ENCODE results near the gene FOXJ1. TPM values are rescaled to one million over a fixed set of nuclear protein-coding genes. Genes with fewer than 3 reads are reported as not detected.

The FOXJ1 gene
- total and polyA plus RNA-seq, 2 of the 13 experiments (the other 11 are each of a cell fraction or from before 2014, with no cell fraction given): 0.98 to 1.6 TPM

DNA sequence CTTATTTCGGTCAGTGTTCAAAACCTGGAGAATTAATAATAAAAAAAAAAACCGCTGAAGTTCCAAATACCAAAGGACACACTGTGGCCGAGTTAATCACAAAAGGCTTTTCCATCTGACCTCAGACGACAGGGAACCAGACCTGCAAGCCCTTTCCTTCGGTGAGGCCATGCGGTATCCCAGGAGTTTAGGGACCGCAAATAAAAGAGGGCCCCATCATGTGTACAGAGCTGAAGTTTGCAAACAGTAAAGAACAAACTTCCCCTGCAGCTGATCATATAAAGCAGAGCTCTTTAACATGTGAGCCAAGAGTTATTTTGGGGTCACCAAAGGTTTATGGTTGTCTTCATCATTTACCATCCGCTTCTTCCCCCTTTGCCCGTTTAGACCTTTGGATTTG, 33.0 kb upstream of the FOXJ1 start (continued):
- TF ChIP-seq, protein P1, sequence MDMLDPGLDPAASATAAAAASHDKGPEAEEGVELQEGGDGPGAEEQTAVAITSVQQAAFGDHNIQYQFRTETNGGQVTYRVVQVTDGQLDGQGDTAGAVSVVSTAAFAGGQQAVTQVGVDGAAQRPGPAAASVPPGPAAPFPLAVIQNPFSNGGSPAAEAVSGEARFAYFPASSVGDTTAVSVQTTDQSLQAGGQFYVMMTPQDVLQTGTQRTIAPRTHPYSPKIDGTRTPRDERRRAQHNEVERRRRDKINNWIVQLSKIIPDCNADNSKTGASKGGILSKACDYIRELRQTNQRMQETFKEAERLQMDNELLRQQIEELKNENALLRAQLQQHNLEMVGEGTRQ (IDR thresholded peaks at IDR 0.05; ENCODE audit: low read depth, low read length): no peak
- TF ChIP-seq, protein P1 (CRISPR knock-in tag; IDR thresholded peaks at IDR 0.05; ENCODE audit: borderline replicate concordance): no peak
- TF ChIP-seq ZNF30 (CRISPR knock-in tag; IDR thresholded peaks at IDR 0.05) (no peak), TARDBP (CRISPR knock-in tag; IDR thresholded peaks at IDR 0.05) (peak; percentile 51; the same call in 1 of the 2 replicates), KMT2B (CRISPR knock-in tag; IDR thresholded peaks at IDR 0.05) (no peak), KDM4B (CRISPR knock-in tag; IDR thresholded peaks at IDR 0.05) (no peak), PHF21A (CRISPR knock-in tag; IDR thresholded peaks at IDR 0.05) (0 out of 2 replicates have a peak, but pooled peaks have one; percentile 39), NCOA2 (CRISPR knock-in tag; IDR thresholded peaks at IDR 0.05) (peak; percentile 67), SNRNP70 (IDR thresholded peaks at IDR 0.05; ENCODE audit: low read depth, low read length) (no peak), JUN (CRISPR knock-in tag; IDR thresholded peaks at IDR 0.05) (no peak), RBM39 (IDR thresholded peaks at IDR 0.05; ENCODE audit: low read depth, low read length, poor library complexity, severe bottlenecking) (no peak), SCMH1 (CRISPR knock-in tag; IDR thresholded peaks at IDR 0.05; ENCODE audit: borderline replicate concordance) (no peak), SIX4 (CRISPR knock-in tag; IDR thresholded peaks at IDR 0.05) (no peak), PHF5A (CRISPR knock-in tag; IDR thresholded peaks at IDR 0.05; ENCODE audit: low read depth, unreplicated experiment) (peak; percentile 55), TRIM24 (CRISPR knock-in tag; IDR thresholded peaks at IDR 0.05) (no peak), ZNF766 (CRISPR knock-in tag; IDR thresholded peaks at IDR 0.05; ENCODE audit: borderline replicate concordance) (no peak), THAP11 (CRISPR knock-in tag; IDR thresholded peaks at IDR 0.05) (peak; percentile 32; the same call in 1 of the 2 replicates), KLF16 (CRISPR knock-in tag; IDR thresholded peaks at IDR 0.05) (peak in 1 of 2 experiments; percentile 62; a peak in 2 of 4 replicates), EP300 (IDR thresholded peaks at IDR 0.05; ENCODE audit: low read depth in 2 of 2, low read length in 2 of 2) (peak in 1 of 2 experiments; percentile 84; a peak in 2 of 4 replicates), EP300 (CRISPR knock-in tag; IDR thresholded peaks at IDR 0.05; ENCODE audit: borderline replicate concordance) (peak; percentile 65; the same call in 1 of the 2 replicates), ZMYM4 (CRISPR knock-in tag; IDR thresholded peaks at IDR 0.05) (peak; percentile 34; the same call in 1 of the 2 replicates), ZFP1 (CRISPR knock-in tag; IDR thresholded peaks at IDR 0.05) (0 out of 2 replicates have a peak, but pooled peaks have one; percentile 23), KLF11 (CRISPR knock-in tag; IDR thresholded peaks at IDR 0.05) (no peak)
- TF ChIP-seq, protein P2, sequence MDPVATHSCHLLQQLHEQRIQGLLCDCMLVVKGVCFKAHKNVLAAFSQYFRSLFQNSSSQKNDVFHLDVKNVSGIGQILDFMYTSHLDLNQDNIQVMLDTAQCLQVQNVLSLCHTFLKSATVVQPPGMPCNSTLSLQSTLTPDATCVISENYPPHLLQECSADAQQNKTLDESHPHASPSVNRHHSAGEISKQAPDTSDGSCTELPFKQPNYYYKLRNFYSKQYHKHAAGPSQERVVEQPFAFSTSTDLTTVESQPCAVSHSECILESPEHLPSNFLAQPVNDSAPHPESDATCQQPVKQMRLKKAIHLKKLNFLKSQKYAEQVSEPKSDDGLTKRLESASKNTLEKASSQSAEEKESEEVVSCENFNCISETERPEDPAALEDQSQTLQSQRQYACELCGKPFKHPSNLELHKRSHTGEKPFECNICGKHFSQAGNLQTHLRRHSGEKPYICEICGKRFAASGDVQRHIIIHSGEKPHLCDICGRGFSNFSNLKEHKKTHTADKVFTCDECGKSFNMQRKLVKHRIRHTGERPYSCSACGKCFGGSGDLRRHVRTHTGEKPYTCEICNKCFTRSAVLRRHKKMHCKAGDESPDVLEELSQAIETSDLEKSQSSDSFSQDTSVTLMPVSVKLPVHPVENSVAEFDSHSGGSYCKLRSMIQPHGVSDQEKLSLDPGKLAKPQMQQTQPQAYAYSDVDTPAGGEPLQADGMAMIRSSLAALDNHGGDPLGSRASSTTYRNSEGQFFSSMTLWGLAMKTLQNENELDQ (CRISPR knock-in tag; IDR thresholded peaks at IDR 0.05; ENCODE audit: borderline replicate concordance): no peak
- TF ChIP-seq, protein P3, sequence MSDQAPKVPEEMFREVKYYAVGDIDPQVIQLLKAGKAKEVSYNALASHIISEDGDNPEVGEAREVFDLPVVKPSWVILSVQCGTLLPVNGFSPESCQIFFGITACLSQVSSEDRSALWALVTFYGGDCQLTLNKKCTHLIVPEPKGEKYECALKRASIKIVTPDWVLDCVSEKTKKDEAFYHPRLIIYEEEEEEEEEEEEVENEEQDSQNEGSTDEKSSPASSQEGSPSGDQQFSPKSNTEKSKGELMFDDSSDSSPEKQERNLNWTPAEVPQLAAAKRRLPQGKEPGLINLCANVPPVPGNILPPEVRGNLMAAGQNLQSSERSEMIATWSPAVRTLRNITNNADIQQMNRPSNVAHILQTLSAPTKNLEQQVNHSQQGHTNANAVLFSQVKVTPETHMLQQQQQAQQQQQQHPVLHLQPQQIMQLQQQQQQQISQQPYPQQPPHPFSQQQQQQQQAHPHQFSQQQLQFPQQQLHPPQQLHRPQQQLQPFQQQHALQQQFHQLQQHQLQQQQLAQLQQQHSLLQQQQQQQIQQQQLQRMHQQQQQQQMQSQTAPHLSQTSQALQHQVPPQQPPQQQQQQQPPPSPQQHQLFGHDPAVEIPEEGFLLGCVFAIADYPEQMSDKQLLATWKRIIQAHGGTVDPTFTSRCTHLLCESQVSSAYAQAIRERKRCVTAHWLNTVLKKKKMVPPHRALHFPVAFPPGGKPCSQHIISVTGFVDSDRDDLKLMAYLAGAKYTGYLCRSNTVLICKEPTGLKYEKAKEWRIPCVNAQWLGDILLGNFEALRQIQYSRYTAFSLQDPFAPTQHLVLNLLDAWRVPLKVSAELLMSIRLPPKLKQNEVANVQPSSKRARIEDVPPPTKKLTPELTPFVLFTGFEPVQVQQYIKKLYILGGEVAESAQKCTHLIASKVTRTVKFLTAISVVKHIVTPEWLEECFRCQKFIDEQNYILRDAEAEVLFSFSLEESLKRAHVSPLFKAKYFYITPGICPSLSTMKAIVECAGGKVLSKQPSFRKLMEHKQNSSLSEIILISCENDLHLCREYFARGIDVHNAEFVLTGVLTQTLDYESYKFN (CRISPR knock-in tag; conservative IDR thresholded peaks at IDR 0.05): peak; percentile 86
